Activated CD4-positive, alpha-beta T cell treated with anti-CD3 and anti-CD28 coated beads for 1 hour (primary cell): ENCODE results near the gene ZNF598.

ENCODE experiments used
- DNase-seq: peaks from one replicate; pipeline ENCODE4 v3.0.0-alpha.2; 2020

The ZNF598 gene

GRCh38 chr16:1953734-1954133 is 55.9 kb downstream of the ZNF598 start:
- no peak for DNase-seq

DNA sequence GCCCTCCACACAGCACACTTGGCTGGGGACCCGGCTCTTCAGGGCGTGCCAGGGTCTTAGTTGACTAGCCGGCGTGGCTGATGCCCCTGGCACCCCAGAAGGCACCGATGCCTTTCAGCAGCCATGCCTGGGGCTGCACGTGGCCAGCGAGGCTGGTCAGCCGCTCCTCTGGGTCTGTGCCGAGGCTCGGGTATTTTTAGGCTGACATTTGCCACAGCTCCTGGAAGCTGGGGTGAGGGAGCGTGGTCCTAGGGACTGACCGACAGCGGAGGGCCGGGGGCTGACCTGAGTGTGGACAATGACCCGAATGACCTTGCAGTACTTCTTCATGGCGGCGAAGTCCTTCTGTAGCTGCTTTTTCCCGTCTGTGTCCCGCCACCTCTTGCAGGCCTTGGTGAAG is 59.1 kb downstream of the ZNF598 start:
- DNase-seq = no peak

DNA sequence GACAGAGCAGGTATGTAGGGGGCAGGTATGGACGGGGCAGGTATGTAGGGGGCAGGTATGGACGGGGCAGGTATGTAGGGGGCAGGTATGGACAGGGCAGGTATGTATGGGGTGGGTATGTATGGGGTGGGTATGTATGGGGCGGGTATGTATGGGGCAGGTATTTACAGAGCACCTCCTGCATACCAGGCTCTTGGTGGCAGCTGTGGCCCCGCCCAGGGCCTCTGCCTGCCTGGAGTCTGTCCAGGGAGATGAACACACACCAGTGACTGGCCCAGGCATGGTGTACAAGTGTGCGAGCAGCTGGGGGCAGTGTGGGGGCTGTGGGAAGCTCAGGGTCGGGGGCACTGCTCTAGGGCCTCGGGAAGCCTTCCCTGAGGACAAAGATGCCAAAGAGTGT is 59.6 kb downstream of the ZNF598 start:
- no peak for DNase-seq

DNA sequence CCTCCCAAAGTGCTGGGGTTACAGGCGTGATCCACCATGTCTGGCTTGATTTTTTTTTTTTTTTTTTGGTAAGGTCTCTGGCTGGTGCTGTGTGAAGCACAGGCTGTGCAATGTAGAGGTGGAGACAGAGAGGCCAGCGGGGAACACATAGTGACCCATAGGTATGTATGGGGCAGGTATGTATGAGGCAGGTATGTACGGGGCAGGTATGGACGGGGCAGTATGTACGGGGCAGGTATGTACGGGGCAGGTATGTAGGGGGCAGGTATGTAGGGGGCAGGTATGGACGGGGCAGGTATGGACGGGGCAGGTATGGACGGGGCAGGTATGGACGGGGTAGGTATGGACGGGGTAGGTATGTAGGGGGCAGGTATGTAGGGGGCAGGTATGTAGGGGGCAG is 60.1 kb downstream of the ZNF598 start:
- DNase-seq = no peak
